ENCODE data around the gene PRKG1. TPM values are rescaled to one million over a fixed set of nuclear protein-coding genes. Genes with fewer than 3 reads are reported as not detected.

The PRKG1 gene
- total RNA-seq, 1 experiment from 2014 or later, result 10.4 TPM

DNA sequence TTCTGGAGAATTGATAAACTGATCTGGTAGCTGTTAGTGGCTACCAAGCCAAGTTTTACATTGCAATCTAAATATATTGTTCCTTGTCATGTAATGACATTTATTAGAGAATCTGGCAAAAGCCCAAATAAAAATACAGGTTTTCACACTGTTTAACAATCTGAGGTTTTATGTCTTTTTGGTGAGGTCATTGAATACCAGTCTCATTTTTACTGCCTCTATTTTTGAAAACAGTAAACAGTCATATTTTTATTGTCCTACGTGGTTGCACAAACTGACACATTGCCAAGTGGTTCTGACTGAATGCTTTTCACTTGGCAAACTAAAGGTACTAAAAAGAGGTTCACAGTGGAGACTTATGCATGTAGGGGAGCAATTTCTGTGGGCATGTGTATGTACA, 157.5 kb downstream of the PRKG1 start:
- Histone ChIP-seq H3K4me2 (ENCODE audit: insufficient read depth, insufficient read length, low read length) (no peak overlapping the region), H2AK5ac (ENCODE audit: insufficient read length, low read length) (no peak overlapping the region)

More for the DNA sequence above, 157.5 kb downstream of the PRKG1 start:
- no peak overlapping the region for H2BK20ac ChIP-seq (ENCODE audit: low read depth, low read length, poor library complexity, severe bottlenecking)
- peaks cover 4% of the 10 kb centered on the region; the same call in 1 of the 2 replicates for H3K4me1 ChIP-seq (ENCODE audit: insufficient read depth, low read length)
- no peak overlapping the region for H2BK5ac ChIP-seq (ENCODE audit: insufficient read length, low read length)
- H3K9ac ChIP-seq (ENCODE audit: extremely low read depth, insufficient read length, low read length), result no peak overlapping the region
- no peaks in the 10 kb centered on the region for H3K23me2 ChIP-seq (ENCODE audit: insufficient read length, low read depth, low read length, poor library complexity, severe bottlenecking)
- no peak overlapping the region for H3K27ac ChIP-seq (ENCODE audit: insufficient read length, low read depth, low read length)
- TF ChIP-seq, protein P1, sequence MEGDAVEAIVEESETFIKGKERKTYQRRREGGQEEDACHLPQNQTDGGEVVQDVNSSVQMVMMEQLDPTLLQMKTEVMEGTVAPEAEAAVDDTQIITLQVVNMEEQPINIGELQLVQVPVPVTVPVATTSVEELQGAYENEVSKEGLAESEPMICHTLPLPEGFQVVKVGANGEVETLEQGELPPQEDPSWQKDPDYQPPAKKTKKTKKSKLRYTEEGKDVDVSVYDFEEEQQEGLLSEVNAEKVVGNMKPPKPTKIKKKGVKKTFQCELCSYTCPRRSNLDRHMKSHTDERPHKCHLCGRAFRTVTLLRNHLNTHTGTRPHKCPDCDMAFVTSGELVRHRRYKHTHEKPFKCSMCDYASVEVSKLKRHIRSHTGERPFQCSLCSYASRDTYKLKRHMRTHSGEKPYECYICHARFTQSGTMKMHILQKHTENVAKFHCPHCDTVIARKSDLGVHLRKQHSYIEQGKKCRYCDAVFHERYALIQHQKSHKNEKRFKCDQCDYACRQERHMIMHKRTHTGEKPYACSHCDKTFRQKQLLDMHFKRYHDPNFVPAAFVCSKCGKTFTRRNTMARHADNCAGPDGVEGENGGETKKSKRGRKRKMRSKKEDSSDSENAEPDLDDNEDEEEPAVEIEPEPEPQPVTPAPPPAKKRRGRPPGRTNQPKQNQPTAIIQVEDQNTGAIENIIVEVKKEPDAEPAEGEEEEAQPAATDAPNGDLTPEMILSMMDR (conservative IDR thresholded peaks at IDR 0.05), result no peak
- H3K79me1 ChIP-seq (ENCODE audit: insufficient read depth, low read depth, low read length, poor library complexity, severe bottlenecking), result no peaks in the 10 kb centered on the region
- no peaks in the 10 kb centered on the region for H4K20me1 ChIP-seq (ENCODE audit: control insufficient read depth, insufficient read depth, insufficient read length)
- Mint-ChIP-seq H3K36me3 (ENCODE audit: insufficient read depth in 1 of 3, low read depth in 3 of 3) (no peaks in the 10 kb centered on the region; a peak in 1 of 7 replicates), H3K9me3 (no peaks in the 10 kb centered on the region), H3K27me3 (ENCODE audit: low read depth) (no peaks in the 10 kb centered on the region; the same call in 1 of the 2 replicates), H3K27ac (no peak overlapping the region), H3K4me3 (no peak overlapping the region), H3K4me1 (peaks cover 13 to 22% of the 10 kb centered on the region in 2 experiments)
- H3K4ac ChIP-seq (ENCODE audit: low read depth, low read length), result no peak overlapping the region
- H2BK12ac ChIP-seq (ENCODE audit: insufficient read length, low read depth, low read length), result no peak overlapping the region
- H3K18ac ChIP-seq (ENCODE audit: insufficient read length, low read depth, low read length), result no peak overlapping the region
- H2BK15ac ChIP-seq (ENCODE audit: low read depth, low read length), result no peak overlapping the region
- H4K5ac ChIP-seq (ENCODE audit: insufficient read length, low read depth, low read length), result no peak overlapping the region
- no peak overlapping the region for H2BK120ac ChIP-seq (ENCODE audit: low read depth, low read length, poor library complexity, severe bottlenecking)
- no peak overlapping the region for H4K8ac ChIP-seq (replicated peaks; ENCODE audit: insufficient read length, low read depth, low read length)
- H3K56ac ChIP-seq (ENCODE audit: insufficient read length, low read depth, low read length), result no peak overlapping the region
- no peak overlapping the region for H3K23ac ChIP-seq (ENCODE audit: insufficient read length, low read depth, low read length)
- no CpG with 5 or more reads among the region's 1 CpG for WGBS (ENCODE audit: extremely low coverage, insufficient read length, low lambda C conversion rate)
- no peaks in the 10 kb centered on the region for H3K9me3 ChIP-seq (ENCODE audit: control insufficient read depth, low read depth, low read length)
- no peak overlapping the region for H3T11ph ChIP-seq (ENCODE audit: low read length)
- H3K27me3 ChIP-seq (ENCODE audit: insufficient read depth, low read length), result no peaks in the 10 kb centered on the region
- no peak overlapping the region for H2AFZ ChIP-seq (ENCODE audit: low read length)
- no peak for DNase-seq
- no peak overlapping the region for H3K14ac ChIP-seq (ENCODE audit: insufficient read depth, low read length)
- no peak overlapping the region for H4K91ac ChIP-seq (ENCODE audit: insufficient read length, low read depth, low read length)
- H3K79me2 ChIP-seq (ENCODE audit: insufficient read depth, low read length), result no peaks in the 10 kb centered on the region

All from H9 (cell line).